Neural crest cell (in vitro differentiated cells): ENCODE measurements around the gene SLC38A8. TPM values are rescaled to one million over a fixed set of nuclear protein-coding genes. Genes with fewer than 3 reads are reported as not detected.

Experiments used
- DNase-seq: peaks from one replicate; pipeline ENCODE4 v3.0.0; 2021; ENCODE audit warnings: low read depth, mixed read lengths, low spot score
- H3K27ac Mint-ChIP-seq: one replicate; pipeline ENCODE4 v1.8.0; 2021; ENCODE audit warnings: mild to moderate bottlenecking, mixed read lengths; ENCODE audit not compliant: unreplicated experiment
- H3K27me3 Mint-ChIP-seq: 2 replicates; pipeline ENCODE4 v1.8.0; 2021; ENCODE audit warnings: low read depth, mild to moderate bottlenecking, mixed read lengths
- H3K36me3 Mint-ChIP-seq: 2 replicates; pipeline ENCODE4 v1.8.0; 2021; ENCODE audit warnings: low read depth, mild to moderate bottlenecking, mixed read lengths
- H3K4me1 Mint-ChIP-seq: 2 replicates; pipeline ENCODE4 v1.8.0; 2021; ENCODE audit warnings: mixed read lengths
- H3K4me3 Mint-ChIP-seq: one replicate; pipeline ENCODE4 v1.8.0; 2021; ENCODE audit warnings: mild to moderate bottlenecking, mixed read lengths
- H3K9me3 Mint-ChIP-seq: 2 replicates; pipeline ENCODE4 v1.8.0; 2021; ENCODE audit warnings: mixed read lengths
- CTCF ChIP-seq: fragments of 200-600 bp; sonication (generic); conservative IDR thresholded peaks from 2 replicates; pipeline ENCODE4 v1.5.0; 2021; ENCODE audit warnings: antibody characterized with exemption, mild to moderate bottlenecking
- total RNA-seq: library from RNA; stranded (reverse); gene quantifications from 2 replicates; pipeline ENCODE4 v1.2.1, GENCODE V29; 2021

Gene SLC38A8
- total RNA-seq, 1 donor from 2014 or later, result not detected

GRCh38 chr16:83973581-83974385, 68.8 kb downstream of the SLC38A8 start:
- Mint-ChIP-seq H3K27me3 (peaks cover 11% of the 10 kb centered on the region), H3K27ac (no peak overlapping the region), H3K36me3 (peaks cover 9% of the 10 kb centered on the region), H3K9me3 (peaks cover 6% of the 10 kb centered on the region), H3K4me1 (no peaks in the 10 kb centered on the region), H3K4me3 (no peak overlapping the region)
- no peak for TF ChIP-seq CTCF
- DNase-seq, result no peak

- no peak for DNase-seq
- H3K4me3 Mint-ChIP-seq, result no peak overlapping the region
- no peak for TF ChIP-seq CTCF
- H3K9me3 Mint-ChIP-seq, result peaks cover 3% of the 10 kb centered on the region
- H3K36me3 Mint-ChIP-seq, result peaks cover 2% of the 10 kb centered on the region
- no peaks in the 10 kb centered on the region for H3K4me1 Mint-ChIP-seq
- H3K27me3 Mint-ChIP-seq, result peaks cover 11% of the 10 kb centered on the region
- no peak overlapping the region for H3K27ac Mint-ChIP-seq
These were observed 69.5 kb downstream of the SLC38A8 start for GRCh38 chr16:83973077-83973476.

GRCh38 chr16:83972256-83973008, 70.2 kb downstream of the SLC38A8 start:
- Mint-ChIP-seq H3K9me3 (no peaks in the 10 kb centered on the region), H3K27ac (no peak overlapping the region), H3K36me3 (no peaks in the 10 kb centered on the region), H3K4me3 (no peak overlapping the region), H3K27me3 (peaks cover 11% of the 10 kb centered on the region), H3K4me1 (no peaks in the 10 kb centered on the region)
- TF ChIP-seq CTCF, result no peak
- no peak for DNase-seq

GRCh38 chr16:83971165-83972130, 71.1 kb downstream of the SLC38A8 start:
- TF ChIP-seq CTCF, result no peak
- H3K27ac Mint-ChIP-seq, result no peak overlapping the region
- peak overlapping the region; percentile 19 for H3K4me3 Mint-ChIP-seq
- peaks cover 11% of the 10 kb centered on the region for H3K27me3 Mint-ChIP-seq
- no peaks in the 10 kb centered on the region for H3K9me3 Mint-ChIP-seq
- H3K36me3 Mint-ChIP-seq, result no peaks in the 10 kb centered on the region
- no peak for DNase-seq
- no peaks in the 10 kb centered on the region for H3K4me1 Mint-ChIP-seq

GRCh38 chr16:83970430-83970815, 72.2 kb downstream of the SLC38A8 start:
- H3K27ac Mint-ChIP-seq, result no peak overlapping the region
- H3K4me1 Mint-ChIP-seq, result no peaks in the 10 kb centered on the region
- H3K4me3 Mint-ChIP-seq, result peak overlapping the region; percentile 78
- no peaks in the 10 kb centered on the region for H3K9me3 Mint-ChIP-seq
- H3K27me3 Mint-ChIP-seq, result peaks cover 11% of the 10 kb centered on the region
- no peaks in the 10 kb centered on the region for H3K36me3 Mint-ChIP-seq
- DNase-seq, result no peak
- TF ChIP-seq CTCF, result no peak
